ENCODE measurements around the gene LANCL2. TPM values are rescaled to one million over a fixed set of nuclear protein-coding genes. Genes with fewer than 3 reads are reported as not detected.

Gene LANCL2
- 11.7 to 18.5 TPM (median 13.4 TPM) in 5 replicates for total RNA-seq (2022; extraction: Qiagen RNA extraction; ENCODE audit: low read depth)

GRCh38 chr7:55365205-55365674 lies at the start of gene LANCL2:
Gene LANCL2, plus strand, starts transcription at chr7:55365337. Its CDS starts 689 bp downstream, at chr7:55366026.

Other genes starting within 250 kb of the LANCL2 start
- gene VOPP1, start 207.2 kb downstream of the LANCL2 start, total RNA-seq (2022; extraction: Qiagen RNA extraction; ENCODE audit: low read depth) = 76.7 to 95.2 TPM (median 90.5 TPM) in 5 replicates